Measurements from ENCODE around the gene KMT2B.
A peak's percentile ranks its signal among the peaks of the same experiment; 100 is the strongest.

The KMT2B gene

DNA sequence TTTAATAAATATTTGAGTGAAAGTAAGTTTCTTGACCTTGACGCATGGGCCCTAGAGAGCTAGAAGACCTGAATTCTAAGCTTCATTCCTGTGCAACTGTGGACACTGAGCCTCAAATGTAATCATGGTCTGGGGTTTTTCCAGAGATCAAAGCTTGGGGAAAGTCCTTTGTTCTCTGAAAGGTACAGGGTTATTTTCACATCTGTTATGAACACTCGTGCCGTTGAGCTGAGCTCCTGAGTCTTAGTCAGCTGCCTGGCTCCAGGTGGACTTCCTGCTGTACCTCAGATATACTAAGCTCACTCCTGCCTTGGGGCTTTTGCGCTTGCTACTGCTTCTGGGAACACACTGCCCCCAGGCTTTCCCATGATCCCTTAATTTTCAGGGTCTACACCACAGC, 21.0 kb upstream of the KMT2B start:
- POLR2A ChIA-PET, result interaction anchor here (0.7 to 2.4 kb wide), 3 partner anchors 15 to 234 kb away, joined by 3 to 6 read pairs (median 4); no protein-coding TSS in a partner anchor
- no peaks in the 10 kb centered on the region; the same call in 1 of the 2 replicates for H3K9me3 ChIP-seq (ENCODE audit: control insufficient read depth, insufficient read depth, low read depth, low read length)
- no peaks in the 10 kb centered on the region; the same call in 1 of the 2 replicates for H3K4me1 ChIP-seq (ENCODE audit: control insufficient read depth, insufficient read depth, low read length)
- CTCF ChIA-PET, result interaction anchor here (0.5 to 10.4 kb wide), 11 partner anchors 9 to 379 kb away, joined by 3 to 119 read pairs (median 3); partner anchors contain the start of genes LIN37, PSENEN and U2AF1L4
- H3K4me3 ChIP-seq (ENCODE audit: low read depth, low read length), result no peak overlapping the region
- no peaks in the 10 kb centered on the region for H3K36me3 ChIP-seq (ENCODE audit: control insufficient read depth in 2 of 2, insufficient read depth in 1 of 2, low read length in 2 of 2)
- TF ChIP-seq ZNF423 (tag by site-specific recombination; IDR thresholded peaks at IDR 0.05), result no peak
- no peak for TF ChIP-seq ZBTB1 (tag by site-specific recombination; IDR thresholded peaks at IDR 0.05)
- TF ChIP-seq ZNF529 (tag by site-specific recombination; IDR thresholded peaks at IDR 0.05; ENCODE audit: insufficient replicate concordance), result no peak
- no peak for TF ChIP-seq MYNN (tag by site-specific recombination; IDR thresholded peaks at IDR 0.05; ENCODE audit: borderline replicate concordance)
- no peak for TF ChIP-seq WT1 (tag by site-specific recombination; IDR thresholded peaks at IDR 0.05)
- TF ChIP-seq BCL6B (tag by site-specific recombination; IDR thresholded peaks at IDR 0.05), result no peak
- TF ChIP-seq ZSCAN16 (tag by site-specific recombination; IDR thresholded peaks at IDR 0.05), result no peak
- no peak for TF ChIP-seq TSHZ1 (tag by site-specific recombination; IDR thresholded peaks at IDR 0.05; ENCODE audit: borderline replicate concordance)
- no peak overlapping the region for H3K27ac ChIP-seq (ENCODE audit: extremely low read depth, low read depth, low read length)

DNA sequence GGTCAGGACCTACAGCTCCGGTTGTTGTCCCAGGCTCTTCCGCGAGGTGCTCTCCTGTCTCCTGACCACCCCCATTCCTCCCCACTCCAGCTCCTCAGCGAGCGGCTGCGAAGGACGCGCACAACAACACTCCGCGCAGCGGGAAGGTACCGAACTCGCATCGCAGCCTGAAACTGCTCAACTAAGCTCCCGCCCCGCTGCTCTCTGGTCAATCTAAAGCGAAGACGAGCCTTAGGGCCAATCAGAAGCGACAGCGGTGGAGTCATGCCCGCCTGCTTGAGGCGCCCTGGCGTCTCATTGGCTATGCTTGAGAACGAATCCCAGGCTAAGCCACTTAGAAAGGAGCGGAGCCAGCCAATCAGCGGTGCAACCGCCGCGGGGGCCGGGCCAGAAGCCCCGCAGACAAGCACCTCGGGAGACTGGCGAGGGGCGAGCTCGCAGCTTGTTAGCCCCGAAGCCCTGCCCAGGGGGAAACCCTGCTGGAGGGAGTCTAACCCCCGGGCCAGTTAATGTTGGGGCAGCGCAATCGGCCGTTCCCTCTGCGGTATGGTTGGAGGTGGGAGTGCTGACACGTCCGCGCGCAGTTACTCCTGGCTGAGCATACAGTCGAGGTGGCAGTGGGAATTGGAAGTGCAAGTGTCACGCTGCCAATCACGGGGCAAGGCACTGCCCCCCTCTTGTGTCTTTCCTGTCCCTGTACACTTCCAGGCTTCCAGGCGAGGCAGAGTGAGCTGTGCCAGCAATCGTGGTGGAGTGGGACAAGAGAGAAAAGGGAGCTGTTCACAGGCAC, 15.4 kb upstream of the KMT2B start:
- CTCF ChIA-PET, result interaction anchor here (0.5 to 5.7 kb wide), 23 partner anchors 8 to 575 kb away, joined by 3 to 46 read pairs (median 4); partner anchors contain the start of genes COX6B1 and OVOL3
- TF ChIP-seq ZNF239 (tag by site-specific recombination; IDR thresholded peaks at IDR 0.05) (no peak), TSHZ1 (tag by site-specific recombination; IDR thresholded peaks at IDR 0.05; ENCODE audit: borderline replicate concordance) (no peak), ZEB2 (tag by site-specific recombination; IDR thresholded peaks at IDR 0.05) (peak; percentile 70; the same call in 1 of the 2 replicates), PBX3 (CRISPR knock-in tag; IDR thresholded peaks at IDR 0.05) (peak; percentile 98), ZBTB48 (tag by site-specific recombination; IDR thresholded peaks at IDR 0.05) (peak; percentile 60; the same call in 1 of the 2 replicates)
- TF ChIP-seq, protein P1, sequence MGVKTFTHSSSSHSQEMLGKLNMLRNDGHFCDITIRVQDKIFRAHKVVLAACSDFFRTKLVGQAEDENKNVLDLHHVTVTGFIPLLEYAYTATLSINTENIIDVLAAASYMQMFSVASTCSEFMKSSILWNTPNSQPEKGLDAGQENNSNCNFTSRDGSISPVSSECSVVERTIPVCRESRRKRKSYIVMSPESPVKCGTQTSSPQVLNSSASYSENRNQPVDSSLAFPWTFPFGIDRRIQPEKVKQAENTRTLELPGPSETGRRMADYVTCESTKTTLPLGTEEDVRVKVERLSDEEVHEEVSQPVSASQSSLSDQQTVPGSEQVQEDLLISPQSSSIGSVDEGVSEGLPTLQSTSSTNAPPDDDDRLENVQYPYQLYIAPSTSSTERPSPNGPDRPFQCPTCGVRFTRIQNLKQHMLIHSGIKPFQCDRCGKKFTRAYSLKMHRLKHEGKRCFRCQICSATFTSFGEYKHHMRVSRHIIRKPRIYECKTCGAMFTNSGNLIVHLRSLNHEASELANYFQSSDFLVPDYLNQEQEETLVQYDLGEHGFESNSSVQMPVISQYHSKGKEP (tag by site-specific recombination; IDR thresholded peaks at IDR 0.05), result no peak
- TF ChIP-seq, protein P2, sequence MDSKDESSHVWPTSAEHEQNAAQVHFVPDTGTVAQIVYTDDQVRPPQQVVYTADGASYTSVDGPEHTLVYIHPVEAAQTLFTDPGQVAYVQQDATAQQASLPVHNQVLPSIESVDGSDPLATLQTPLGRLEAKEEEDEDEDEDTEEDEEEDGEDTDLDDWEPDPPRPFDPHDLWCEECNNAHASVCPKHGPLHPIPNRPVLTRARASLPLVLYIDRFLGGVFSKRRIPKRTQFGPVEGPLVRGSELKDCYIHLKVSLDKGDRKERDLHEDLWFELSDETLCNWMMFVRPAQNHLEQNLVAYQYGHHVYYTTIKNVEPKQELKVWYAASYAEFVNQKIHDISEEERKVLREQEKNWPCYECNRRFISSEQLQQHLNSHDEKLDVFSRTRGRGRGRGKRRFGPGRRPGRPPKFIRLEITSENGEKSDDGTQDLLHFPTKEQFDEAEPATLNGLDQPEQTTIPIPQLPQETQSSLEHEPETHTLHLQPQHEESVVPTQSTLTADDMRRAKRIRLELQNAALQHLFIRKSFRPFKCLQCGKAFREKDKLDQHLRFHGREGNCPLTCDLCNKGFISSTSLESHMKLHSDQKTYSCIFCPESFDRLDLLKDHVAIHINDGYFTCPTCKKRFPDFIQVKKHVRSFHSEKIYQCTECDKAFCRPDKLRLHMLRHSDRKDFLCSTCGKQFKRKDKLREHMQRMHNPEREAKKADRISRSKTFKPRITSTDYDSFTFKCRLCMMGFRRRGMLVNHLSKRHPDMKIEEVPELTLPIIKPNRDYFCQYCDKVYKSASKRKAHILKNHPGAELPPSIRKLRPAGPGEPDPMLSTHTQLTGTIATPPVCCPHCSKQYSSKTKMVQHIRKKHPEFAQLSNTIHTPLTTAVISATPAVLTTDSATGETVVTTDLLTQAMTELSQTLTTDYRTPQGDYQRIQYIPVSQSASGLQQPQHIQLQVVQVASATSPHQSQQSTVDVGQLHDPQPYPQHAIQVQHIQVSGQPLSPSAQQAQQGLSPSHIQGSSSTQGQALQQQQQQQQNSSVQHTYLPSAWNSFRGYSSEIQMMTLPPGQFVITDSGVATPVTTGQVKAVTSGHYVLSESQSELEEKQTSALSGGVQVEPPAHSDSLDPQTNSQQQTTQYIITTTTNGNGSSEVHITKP (tag by site-specific recombination; IDR thresholded peaks at IDR 0.05), result peak; percentile 94

More for the DNA sequence above, 15.4 kb upstream of the KMT2B start:
- peak overlapping the region; percentile 56 for H3K27ac ChIP-seq (ENCODE audit: extremely low read depth, low read depth, low read length)
- H3K4me1 ChIP-seq (ENCODE audit: control insufficient read depth, insufficient read depth, low read length), result peaks cover 6% of the 10 kb centered on the region
- POLR2A ChIA-PET, result interaction anchor here (0.5 to 2.6 kb wide), 37 partner anchors 8 to 1668 kb away, joined by 3 to 38 read pairs (median 4); partner anchors contain the start of genes ALKBH6, COX6B1, HAUS5 and LIN37
- H3K4me3 ChIP-seq (ENCODE audit: low read depth, low read length), result peak overlapping the region; percentile 50
- no peaks in the 10 kb centered on the region for H3K9me3 ChIP-seq (ENCODE audit: control insufficient read depth, insufficient read depth, low read depth, low read length)
- no peaks in the 10 kb centered on the region; a peak in 1 of 3 replicates for H3K36me3 ChIP-seq (ENCODE audit: control insufficient read depth in 2 of 2, insufficient read depth in 1 of 2, low read length in 2 of 2)
